Raji (cell line): ENCODE data around the gene TMEM8B.

Experiments used
- POLR2A ChIP-seq: IDR thresholded peaks from 2 replicates; pipeline ENCODE4 v1.6.1; 2011; ENCODE audit warnings: low read depth, low read length, control low read depth; ENCODE audit not compliant: insufficient read depth

Gene TMEM8B

GRCh38 chr9:35845824-35846771 lies 17.1 kb downstream of the TMEM8B start:
- no peak for TF ChIP-seq POLR2A

GRCh38 chr9:35847792-35848572 lies 19.0 kb downstream of the TMEM8B start:
- no peak; the same call in 1 of the 2 replicates for TF ChIP-seq POLR2A

- no peak for TF ChIP-seq POLR2A
Observed at GRCh38 chr9:35852267-35852815, 23.3 kb downstream of the TMEM8B start.

- no peak for TF ChIP-seq POLR2A
Observed at GRCh38 chr9:35852876-35853865, 24.1 kb downstream of the TMEM8B start.

GRCh38 chr9:35854091-35854762 lies 25.2 kb downstream of the TMEM8B start:
- TF ChIP-seq POLR2A: no peak

GRCh38 chr9:35856206-35856605 lies 27.2 kb downstream of the TMEM8B start:
- TF ChIP-seq POLR2A: no peak

- no peak for TF ChIP-seq POLR2A
Observed at GRCh38 chr9:35856882-35857281, 27.9 kb downstream of the TMEM8B start.

- TF ChIP-seq POLR2A: no peak
Observed at GRCh38 chr9:35858458-35858857, 29.4 kb downstream of the TMEM8B start.

GRCh38 chr9:35859310-35859989 lies 30.4 kb downstream of the TMEM8B start:
- no peak for TF ChIP-seq POLR2A

- no peak for TF ChIP-seq POLR2A
Observed at GRCh38 chr9:35859990-35860339, 30.9 kb downstream of the TMEM8B start.

GRCh38 chr9:35861161-35861897 lies 32.3 kb downstream of the TMEM8B start:
- no peak for TF ChIP-seq POLR2A

- no peak for TF ChIP-seq POLR2A
Observed at GRCh38 chr9:35862328-35862727, 33.3 kb downstream of the TMEM8B start.

GRCh38 chr9:35863583-35863982 lies 34.6 kb downstream of the TMEM8B start:
- TF ChIP-seq POLR2A: no peak
